ENCODE data around the gene MBOAT1. TPM values are rescaled to one million over a fixed set of nuclear protein-coding genes. Genes with fewer than 3 reads are reported as not detected.

MBOAT1 gene
- total and polyA plus RNA-seq, 2 of the 13 experiments (the other 11 are each of a cell fraction or from before 2014, with no cell fraction given): not detected

GRCh38 chr6:20236344-20236743 lies 24.1 kb upstream of the MBOAT1 start:
- peaks cover 7% of the 10 kb centered on the region; the same call in 1 of the 2 replicates for H3K4me1 ChIP-seq (ENCODE audit: insufficient read depth, low read length)
- DNase-seq (ENCODE audit: low spot score): no peak
- H3K9me3 ChIP-seq (ENCODE audit: low read length): no peaks in the 10 kb centered on the region
- ChIA-PET POLR2A (no interaction called here), CTCF (ENCODE audit: low intra/inter-chr PET ratio, low total read pairs) (no interaction called here)
- no peak for TF ChIP-seq KDM5B (CRISPR knock-in tag; IDR thresholded peaks at IDR 0.05; ENCODE audit: borderline replicate concordance)
- TF ChIP-seq DNMT3B (CRISPR knock-in tag; conservative IDR thresholded peaks at IDR 0.05): no peak
- no peak for TF ChIP-seq ZZZ3 (CRISPR knock-in tag; IDR thresholded peaks at IDR 0.05; ENCODE audit: borderline replicate concordance)
- TF ChIP-seq ERF (CRISPR knock-in tag; IDR thresholded peaks at IDR 0.05): no peak
- no peak for TF ChIP-seq ZBTB3 (CRISPR knock-in tag; IDR thresholded peaks at IDR 0.05; ENCODE audit: borderline replicate concordance, low read depth)
- TF ChIP-seq GLI4 (CRISPR knock-in tag; IDR thresholded peaks at IDR 0.05; ENCODE audit: borderline replicate concordance): no peak
- TF ChIP-seq ZMYM4 (CRISPR knock-in tag; IDR thresholded peaks at IDR 0.05): no peak
- no peak for TF ChIP-seq ZNF121 (CRISPR knock-in tag; IDR thresholded peaks at IDR 0.05)
- TF ChIP-seq SNAPC4 (CRISPR knock-in tag; IDR thresholded peaks at IDR 0.05): no peak
- no peak overlapping the region for H3K4me2 ChIP-seq (ENCODE audit: low read depth, low read length)
- H3K9ac ChIP-seq (ENCODE audit: insufficient read depth, low read depth, low read length): no peak overlapping the region
- H3K27ac ChIP-seq (ENCODE audit: extremely low read length, insufficient read depth, low read length): no peak overlapping the region
- no peaks in the 10 kb centered on the region for H3K36me3 ChIP-seq (replicated peaks in 1 of 2; ENCODE audit: control insufficient read depth in 1 of 2, insufficient read depth in 2 of 2, low read length in 2 of 2)
- FAIRE-seq: no peak
- H3K4me3 ChIP-seq (replicated peaks in 1 of 3; ENCODE audit: insufficient read depth in 1 of 3, low read depth in 2 of 3, low read length in 3 of 3): no peak overlapping the region
- H3K27me3 ChIP-seq (ENCODE audit: control insufficient read depth in 1 of 2, insufficient read depth in 2 of 2, low read length in 2 of 2): no peaks in the 10 kb centered on the region
- H3K79me2 ChIP-seq (ENCODE audit: insufficient read depth, low read length): no peaks in the 10 kb centered on the region
- in situ Hi-C loops (cut with HindIII; ENCODE audit: extremely low pct_ligation_motif_present, low pct_unique_long_range_greater_than_20kb) (no loop called here), intact Hi-C loops (cut with micrococcal nuclease; ENCODE audit: unreplicated experiment) (no loop called here)
- WGBS (ENCODE audit: low lambda C conversion rate): 6% methylated on average over 3 of the region's 3 CpGs
- ATAC-seq: no peak; the same call in 1 of the 3 replicates
- H4K20me1 ChIP-seq (ENCODE audit: insufficient read depth, low read length): no peaks in the 10 kb centered on the region
- no peak overlapping the region for H2AFZ ChIP-seq (ENCODE audit: low read length)
- BruUV-seq (replicated peaks): no TSS peak

Measured in HepG2 (cell line).